K562 (cell line): Measurements from ENCODE around the gene HCN3. TPM values are rescaled to one million over a fixed set of nuclear protein-coding genes. Genes with fewer than 3 reads are reported as not detected.

Source experiments
- ATAC-seq: fragments of 200-7000 bp; cut with Tn5 transposase; 3 replicates; pipeline ENCODE4 v1.9.1; 2020; ENCODE audit warnings: moderate library complexity
- BruUV-seq: library from RNA; stranded (reverse); fragments of 400-500 nt; replicated peaks from 2 replicates; lab custom pipeline; 2021; lab: Mats Ljungman, UMichigan
- CTCF ChIA-PET: fragments of 300-600 bp; formaldehyde crosslinking; extraction: SDS; loops from one replicate; lab custom pipeline; 2021; ENCODE audit warnings: low intra/inter-chr PET ratio; lab: Yijun Ruan, JAX
- POLR2A ChIA-PET: fragments of 300-600, 350-650 bp; sonication (Branson Sonifier 250); formaldehyde crosslinking; extraction: SDS; loops from one replicate; lab custom pipeline; 2021; ENCODE audit warnings: antibody characterized with exemption, inconsistent platforms; lab: Yijun Ruan, JAX
- DNase-seq, 4 experiments: peaks; one replicate each; pipeline versions ENCODE4 v3.0.0 to v3.0.0-alpha.2; 2011 to 2018; ENCODE audit warnings: low spot score in 3 of 4, mixed read lengths in 3 of 4; ENCODE audit errors: extremely low read depth in 1 of 4
- FAIRE-seq: peaks from 2 replicates; lab custom pipeline; 2011; peaks lifted over from hg19 to GRCh38; lab: Jason Lieb, UNC
- H2AFZ ChIP-seq: 2 replicates; pipeline ENCODE4 v1.6.0; 2011; ENCODE audit warnings: low read depth, low read length, control low read depth, inconsistent platforms
- H3K27ac ChIP-seq: fragments of 200-600 bp; 3 replicates; pipeline ENCODE4 v1.8.0; 2011; ENCODE audit warnings: low read depth, mild to moderate bottlenecking, control low read depth, inconsistent platforms, low read length, moderate library complexity, mixed read lengths; ENCODE audit errors: extremely low read depth
- H3K27me3 ChIP-seq, 2 experiments: fragments of 300-600 bp in 1 of 2; 2 replicates in 1 of 2; 3 replicates in 1 of 2; pipeline versions ENCODE4 v1.6.0 to v1.8.0; 2011; ENCODE audit warnings: inconsistent platforms in 2 of 2, low read length in 2 of 2, mild to moderate bottlenecking in 1 of 2, mixed read lengths in 1 of 2, moderate library complexity in 1 of 2; ENCODE audit not compliant: control insufficient read depth in 2 of 2, insufficient read depth in 2 of 2
- H3K36me3 ChIP-seq: fragments of 300-600 bp; 3 replicates; pipeline ENCODE4 v1.8.0; 2011; ENCODE audit warnings: mild to moderate bottlenecking, low read length, inconsistent platforms; ENCODE audit not compliant: control insufficient read depth, insufficient read depth
- H3K4me1 ChIP-seq, 2 experiments: fragments of 200-600 bp in 1 of 2; replicated peaks in 1 of 2; 2 replicates in 1 of 2; 3 replicates in 1 of 2; pipeline versions ENCODE4 v1.5.1 to v1.8.0; 2011; ENCODE audit warnings: inconsistent platforms in 2 of 2, low read length in 2 of 2, mild to moderate bottlenecking in 1 of 2, mixed read lengths in 1 of 2, moderate library complexity in 1 of 2; ENCODE audit not compliant: control insufficient read depth in 2 of 2, insufficient read depth in 2 of 2
- H3K4me2 ChIP-seq: 2 replicates; pipeline ENCODE4 v1.6.1; 2011; ENCODE audit warnings: low read length, control low read depth, inconsistent platforms, mixed read lengths; ENCODE audit not compliant: insufficient read depth
- H3K4me3 ChIP-seq: fragments of 200-600 bp; sonication (generic), shearing (Covaris generic); 2 replicates; pipeline ENCODE4 v1.5.1; 2016; ENCODE audit warnings: control low read depth, inconsistent platforms
- H3K79me2 ChIP-seq: fragments of 200-600 bp; 3 replicates; pipeline ENCODE4 v1.8.0; 2011; ENCODE audit warnings: low read length, inconsistent platforms; ENCODE audit not compliant: control insufficient read depth, insufficient read depth
- H3K9ac ChIP-seq, 2 experiments: 2 replicates each; pipeline versions ENCODE4 v1.6.0 to v1.6.1; 2011; ENCODE audit warnings: low read depth in 2 of 2, low read length in 2 of 2, control low read depth in 1 of 2, inconsistent platforms in 1 of 2, mild to moderate bottlenecking in 1 of 2, mixed read lengths in 1 of 2; ENCODE audit not compliant: insufficient read depth in 1 of 2
- H3K9me1 ChIP-seq: one replicate; pipeline ENCODE4 v1.6.0; 2011; ENCODE audit warnings: inconsistent platforms, mild to moderate bottlenecking, low read length, moderate library complexity; ENCODE audit not compliant: control insufficient read depth, insufficient read depth
- H3K9me3 ChIP-seq: replicated peaks from 2 replicates; pipeline ENCODE4 v1.5.1; 2011; ENCODE audit warnings: low read depth, low read length, inconsistent platforms; ENCODE audit not compliant: control insufficient read depth, insufficient read depth
- H4K20me1 ChIP-seq: replicated peaks from 2 replicates; pipeline ENCODE4 v1.6.1; 2011; ENCODE audit warnings: low read length, inconsistent platforms, mixed read lengths; ENCODE audit not compliant: control insufficient read depth, insufficient read depth
- FOXJ2 ChIP-seq: fragments of 200-800 bp; sonication (Bioruptor generic); IDR thresholded peaks from 2 replicates; pipeline ENCODE4 v1.6.1; 2016; ENCODE audit warnings: missing genetic modification characterization, missing compliant biosample characterization
- MYBL2 ChIP-seq, 2 experiments: fragments of 450-650 bp in 1 of 2; sonication (generic) in 1 of 2; formaldehyde crosslinking in 1 of 2; IDR thresholded peaks; 2 replicates each; pipeline versions ENCODE4 v1.6.1 to v1.8.1; 2017 to 2022; ENCODE audit warnings: borderline replicate concordance in 1 of 2, inconsistent platforms in 1 of 2, low read depth in 1 of 2, mild to moderate bottlenecking in 1 of 2, missing genetic modification reagents in 1 of 2, moderate library complexity in 1 of 2
- POLR2G ChIP-seq: fragments of 200-400 bp; formaldehyde crosslinking; IDR thresholded peaks from 2 replicates; pipeline ENCODE4 v1.6.1; 2017; ENCODE audit warnings: low read depth, mild to moderate bottlenecking, antibody characterized with exemption, low read length, moderate library complexity
- RBM22 ChIP-seq: fragments of 200-400 bp; formaldehyde crosslinking; IDR thresholded peaks from 2 replicates; pipeline ENCODE4 v1.6.1; 2018; ENCODE audit warnings: low read length, low read depth; ENCODE audit not compliant: poor library complexity, severe bottlenecking
- SIN3B ChIP-seq: fragments of 450-650 bp; IDR thresholded peaks from 2 replicates; pipeline ENCODE4 v1.6.1; 2017; ENCODE audit warnings: low read depth, mild to moderate bottlenecking, moderate library complexity
- SMARCE1 ChIP-seq: fragments of 450-650 bp; IDR thresholded peaks from 2 replicates; pipeline ENCODE4 v1.7.1; 2016; ENCODE audit warnings: mild to moderate bottlenecking
- ZBTB1 ChIP-seq: sonication (generic); formaldehyde crosslinking; IDR thresholded peaks from 2 replicates; pipeline ENCODE4 v1.8.1; 2023; ENCODE audit warnings: missing genetic modification reagents, low read depth, mild to moderate bottlenecking, borderline replicate concordance
- ZNF316 ChIP-seq: fragments of 450-650 bp; IDR thresholded peaks from 2 replicates; pipeline ENCODE4 v1.6.1; 2016
- WGBS: fragments of 100-300 bp; shearing (Covaris generic); methylation state at CpG from one replicate; pipeline ENCODE4 v1.1.6; 2016; ENCODE audit warnings: low coverage, mixed read lengths; ENCODE audit not compliant: insufficient coverage; ENCODE audit errors: missing lambda C conversion rate; 5-methylcytosine and 5-hydroxymethylcytosine counted together
- in situ Hi-C: fragments of 300-500 bp; cut with MboI; formaldehyde crosslinking; loops from 4 replicates; pipeline ENCODE4 v1.15.0; 2018; ENCODE audit warnings: inconsistent platforms, mixed read lengths
- intact Hi-C: fragments of 100-400 bp; cut with micrococcal nuclease; formaldehyde crosslinking; loops from 2 replicates; pipeline ENCODE4 v1.14.2; 2022
- polyA plus RNA-seq, 8 experiments: library from polyadenylated mRNA; depleted of rRNA in 4 of 8; stranded (reverse) in 5 of 8; unstranded in 3 of 8; fragments of >200 nt; fragmentation: Nextera tagmentation in 2 of 8; fragmentation: Illumina TruSeq in 1 of 8; extraction: Ambion mirVana in 2 of 8; extraction: Trizol in 1 of 8; gene quantifications; 2 replicates each; pipeline versions ENCODE4 v1.2.1 to v1.2.3, GENCODE V29; 2011 to 2014; ENCODE audit warnings: inconsistent platforms in 1 of 8, missing spikeins in 1 of 8
- total RNA-seq, 7 experiments: library from RNA; depleted of rRNA in 6 of 7; stranded (reverse); fragments of >200 nt in 6 of 7; fragmentation: Illumina TruSeq in 2 of 7; extraction: Trizol in 2 of 7; gene quantifications; 2 replicates each; pipeline versions ENCODE4 v1.2.1 to v1.2.3, GENCODE V29; 2011 to 2021; ENCODE audit warnings: low replicate concordance in 1 of 7

Gene HCN3
- total and polyA plus RNA-seq, 9 of the 15 experiments (the other 6 are each of a cell fraction or from before 2014, with no cell fraction given), result 0.91 to 9.7 (median 3.9) TPM

DNA sequence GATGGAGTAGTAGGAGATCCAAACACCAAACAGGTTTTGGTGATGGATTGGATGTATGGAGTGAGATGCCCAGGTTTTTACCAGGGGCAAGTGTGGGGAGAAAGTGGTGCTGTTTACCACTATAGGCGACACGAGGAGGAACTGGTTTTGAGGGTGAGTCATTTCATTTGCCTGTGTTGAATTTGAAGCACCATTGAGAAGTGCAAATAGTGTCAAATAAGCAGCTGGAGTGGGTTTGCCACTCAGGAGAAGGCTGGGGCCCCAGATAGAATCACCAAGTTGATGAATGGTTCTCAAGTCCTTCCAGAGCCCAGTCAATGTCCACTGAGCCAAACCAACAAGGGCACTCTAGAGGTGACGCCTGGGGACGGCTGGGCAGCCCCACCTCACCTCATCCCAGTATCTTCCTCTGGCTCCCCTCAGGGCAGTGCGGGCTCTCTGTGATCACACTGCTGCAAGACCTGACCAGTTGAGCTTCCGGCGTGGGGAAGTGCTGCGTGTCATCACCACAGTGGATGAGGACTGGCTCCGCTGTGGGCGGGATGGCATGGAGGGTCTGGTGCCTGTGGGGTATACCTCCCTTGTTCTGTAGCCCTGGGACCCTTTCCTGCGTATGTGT lies 52.8 kb downstream of the HCN3 start:
- WGBS, result 89% methylated on average over 11 of the region's 11 CpGs
- Histone ChIP-seq H3K9me3 (no peaks in the 10 kb centered on the region), H3K27ac (no peak overlapping the region), H3K36me3 (peaks cover 60% of the 10 kb centered on the region), H2AFZ (no peak overlapping the region), H3K79me2 (peaks cover 11% of the 10 kb centered on the region), H3K4me2 (no peak overlapping the region), H4K20me1 (no peaks in the 10 kb centered on the region; the same call in 1 of the 2 replicates), H3K9ac (0 out of 4 replicates have a peak overlapping the region, but pooled peaks of 1 of the 2 experiments have one; percentile 29), H3K9me1 (no peaks in the 10 kb centered on the region), H3K27me3 (no peaks in the 10 kb centered on the region), H3K4me3 (no peak overlapping the region), H3K4me1 (peaks cover 9 to 17% of the 10 kb centered on the region in 2 experiments; a peak in 4 of 5 replicates)
- in situ Hi-C loops (no loop called here), intact Hi-C loops (loop anchor here (10.0 kb wide), 1 partner anchor 265 kb away; no protein-coding TSS in a partner anchor)
- no TSS peak for BruUV-seq
- ChIA-PET CTCF (no interaction called here), POLR2A (interaction anchor here (0.6 to 0.8 kb wide), 2 partner anchors 135 to 283 kb away, joined by 3 read pairs; no protein-coding TSS in a partner anchor)
- DNase-seq (no peak), ATAC-seq (no peak), FAIRE-seq (no peak)
- no peak for TF ChIP-seq MYBL2 (IDR thresholded peaks at IDR 0.05; ENCODE audit: low read depth)
- TF ChIP-seq MYBL2 (CRISPR knock-in tag; IDR thresholded peaks at IDR 0.05; ENCODE audit: borderline replicate concordance), result no peak
- TF ChIP-seq RBM22, result peak; percentile 67
- 0 out of 2 replicates have a peak, but pooled peaks have one; percentile 47 for TF ChIP-seq POLR2G

DNA sequence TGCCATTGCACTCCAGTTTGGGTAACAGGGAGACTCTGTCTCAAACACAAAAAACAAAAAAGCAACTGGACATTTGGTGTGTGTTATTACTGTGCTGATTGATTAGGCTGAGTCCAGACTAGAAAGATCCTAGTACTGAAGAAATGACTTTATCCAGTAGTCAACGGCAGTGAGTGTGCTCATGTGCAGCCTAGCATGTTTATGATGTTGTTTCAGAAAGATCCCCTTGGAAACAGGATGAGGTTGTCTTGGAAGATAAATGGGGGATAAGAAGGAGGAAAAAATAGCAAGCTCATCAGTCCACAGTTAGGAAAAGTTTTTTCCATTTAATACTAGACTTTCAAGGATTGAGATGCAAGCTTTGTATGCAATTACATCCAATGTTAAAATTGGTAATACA lies 57.7 kb downstream of the HCN3 start:
- FAIRE-seq, result peak; percentile 6
- intact Hi-C loops, result no loop called here
- POLR2A ChIA-PET, result interaction anchor here (1.2 kb wide), 1 partner anchor 38 kb away, joined by 3 read pairs; no protein-coding TSS in a partner anchor

More for the DNA sequence above, 57.7 kb downstream of the HCN3 start:
- TF ChIP-seq SMARCE1 (no peak), ZNF316 (peak; percentile 42; the same call in 1 of the 2 replicates), SIN3B (no peak), FOXJ2 (peak; percentile 88), ZBTB1 (no peak)
- no peak overlapping the region for H3K4me3 ChIP-seq
- H3K9me1 ChIP-seq, result no peaks in the 10 kb centered on the region
- no peak overlapping the region for H2AFZ ChIP-seq
- H3K9me3 ChIP-seq, result no peaks in the 10 kb centered on the region
- H3K27ac ChIP-seq, result no peak overlapping the region
- H4K20me1 ChIP-seq, result no peaks in the 10 kb centered on the region
- DNase-seq, result no peak
- in situ Hi-C loops, result no loop called here
- no peaks in the 10 kb centered on the region for H3K79me2 ChIP-seq
- BruUV-seq, result no TSS peak
- WGBS, result 82% methylated on average over 1 of the region's 1 CpG
- no peaks in the 10 kb centered on the region for H3K27me3 ChIP-seq
- peaks cover 66% of the 10 kb centered on the region for H3K36me3 ChIP-seq
- no peak overlapping the region for H3K4me2 ChIP-seq
- no peaks in the 10 kb centered on the region for H3K4me1 ChIP-seq
- no peak overlapping the region for H3K9ac ChIP-seq
- ATAC-seq, result no peak
- CTCF ChIA-PET, result no interaction called here
